Neural cell (in vitro differentiated cells): ENCODE results near the gene CLASP1. TPM values are rescaled to one million over a fixed set of nuclear protein-coding genes. Genes with fewer than 3 reads are reported as not detected.

Source experiments
- H2AFZ ChIP-seq: fragments of 200-600, 300-800 bp; sonication (generic), shearing (Covaris generic); 2 replicates; pipeline ENCODE4 v1.6.0; 2014; ENCODE audit warnings: low read depth, mild to moderate bottlenecking, antibody characterized with exemption, low read length, moderate library complexity
- H3F3A ChIP-seq: fragments of 200-600 bp; shearing (Covaris generic); 2 replicates; pipeline ENCODE4 v1.6.1; 2016; ENCODE audit warnings: mild to moderate bottlenecking, moderate library complexity, mixed read lengths, antibody characterized with exemption, low read length; ENCODE audit not compliant: insufficient read depth, poor library complexity, severe bottlenecking
- H3K27ac ChIP-seq: fragments of 200-600, 300-800 bp; sonication (generic), shearing (Covaris generic); 2 replicates; pipeline ENCODE4 v1.5.1; 2014; ENCODE audit warnings: mild to moderate bottlenecking, low read length, moderate library complexity
- H3K27me3 ChIP-seq: fragments of 300-800, 200-600 bp; sonication (generic), shearing (Covaris generic); 2 replicates; pipeline ENCODE4 v1.6.0; 2014; ENCODE audit warnings: mild to moderate bottlenecking, low read depth, low read length, moderate library complexity; ENCODE audit not compliant: insufficient read depth
- H3K36me3 ChIP-seq: fragments of 300-800, 200-600 bp; sonication (generic), shearing (Covaris generic); 2 replicates; pipeline ENCODE4 v1.5.1; 2014; ENCODE audit warnings: mild to moderate bottlenecking, antibody characterized with exemption, low read length, moderate library complexity; ENCODE audit not compliant: insufficient read depth
- H3K4me2 ChIP-seq: fragments of 300-800, 200-600 bp; sonication (generic), shearing (Covaris generic); 2 replicates; pipeline ENCODE4 v1.6.0; 2014; ENCODE audit warnings: mild to moderate bottlenecking, low read length
- H3K4me3 ChIP-seq: fragments of 300-800, 200-600 bp; sonication (generic), shearing (Covaris generic); 2 replicates; pipeline ENCODE4 v1.5.1; 2014; ENCODE audit warnings: mild to moderate bottlenecking, low read length, moderate library complexity
- H3K79me2 ChIP-seq: fragments of 200-600 bp; shearing (Covaris generic); replicated peaks from 2 replicates; pipeline ENCODE4 v1.6.0; 2014; ENCODE audit warnings: mild to moderate bottlenecking, low read length, moderate library complexity; ENCODE audit not compliant: insufficient read depth
- H3K9ac ChIP-seq: fragments of 300-800, 200-600 bp; sonication (generic), shearing (Covaris generic); 2 replicates; pipeline ENCODE4 v1.6.1; 2016; ENCODE audit warnings: mild to moderate bottlenecking, low read length, mixed read lengths
- H3K9me2 ChIP-seq: fragments of 200-600 bp; shearing (Covaris generic); 2 replicates; pipeline ENCODE4 v1.6.1; 2016; ENCODE audit warnings: mild to moderate bottlenecking, low read length, mixed read lengths; ENCODE audit not compliant: insufficient read depth
- H3K9me3 ChIP-seq: fragments of 200-600, 300-800 bp; sonication (generic), shearing (Covaris generic); 2 replicates; pipeline ENCODE4 v1.6.1; 2016; ENCODE audit warnings: mild to moderate bottlenecking, mixed run types, low read length, moderate library complexity, mixed read lengths
- H4K20me1 ChIP-seq: fragments of 200-600 bp; shearing (Covaris generic); 2 replicates; pipeline ENCODE4 v1.6.1; 2016; ENCODE audit warnings: mild to moderate bottlenecking, mixed run types; ENCODE audit not compliant: insufficient read depth
- CTCF ChIP-seq: fragments of 450-650 bp; IDR thresholded peaks from 2 replicates; pipeline ENCODE4 v1.5.1; 2014; ENCODE audit warnings: antibody characterized with exemption, mild to moderate bottlenecking, moderate library complexity; ENCODE audit not compliant: poor library complexity, severe bottlenecking
- EP300 ChIP-seq: fragments of 450-650 bp; conservative IDR thresholded peaks from 2 replicates; pipeline ENCODE4 v1.6.1; 2014; ENCODE audit warnings: antibody characterized with exemption, mild to moderate bottlenecking, moderate library complexity; ENCODE audit not compliant: poor library complexity, severe bottlenecking
- EZH2 ChIP-seq: fragments of 200-600, 300-800 bp; shearing (Covaris generic), sonication (generic); IDR thresholded peaks from 2 replicates; pipeline ENCODE4 v1.6.1; 2014; ENCODE audit warnings: antibody characterized with exemption, low read length, borderline replicate concordance, mild to moderate bottlenecking; ENCODE audit not compliant: insufficient read depth, poor library complexity, severe bottlenecking
- MXI1 ChIP-seq: fragments of 450-650 bp; conservative IDR thresholded peaks from 2 replicates; pipeline ENCODE4 v1.6.1; 2014; ENCODE audit warnings: antibody characterized with exemption, mild to moderate bottlenecking; ENCODE audit not compliant: poor library complexity, severe bottlenecking
- POLR2AphosphoS5 ChIP-seq: IDR thresholded peaks from 2 replicates; pipeline ENCODE4 v1.6.1; 2012
- RAD21 ChIP-seq: fragments of 450-650 bp; conservative IDR thresholded peaks from 2 replicates; pipeline ENCODE4 v1.6.1; 2014; ENCODE audit warnings: antibody characterized with exemption, mild to moderate bottlenecking, moderate library complexity
- REST ChIP-seq: IDR thresholded peaks from 2 replicates; pipeline ENCODE4 v1.6.1; 2012; ENCODE audit warnings: borderline replicate concordance
- SMC3 ChIP-seq: fragments of 450-650 bp; conservative IDR thresholded peaks from 2 replicates; pipeline ENCODE4 v1.6.1; 2014; ENCODE audit warnings: antibody characterized with exemption, mild to moderate bottlenecking, moderate library complexity; ENCODE audit not compliant: poor library complexity
- TAF1 ChIP-seq: IDR thresholded peaks from 2 replicates; pipeline ENCODE4 v1.6.1; 2012; ENCODE audit warnings: low read depth
- polyA plus RNA-seq: library from polyadenylated mRNA; depleted of rRNA; stranded (reverse); fragments of >200 nt; gene quantifications from 2 replicates; pipeline ENCODE4 v1.2.3, GENCODE V29; 2014

Gene CLASP1
- polyA plus RNA-seq, 1 donor from 2014 or later: 41.3 TPM

GRCh38 chr2:121451398-121451797, 197.9 kb downstream of the CLASP1 start:
- Histone ChIP-seq H2AFZ (no peak overlapping the region), H3F3A (no peaks in the 10 kb centered on the region), H3K36me3 (peaks cover 17% of the 10 kb centered on the region), H3K27ac (no peak overlapping the region), H4K20me1 (no peaks in the 10 kb centered on the region), H3K4me3 (no peak overlapping the region), H3K4me2 (no peak overlapping the region), H3K9me3 (no peaks in the 10 kb centered on the region), H3K79me2 (no peaks in the 10 kb centered on the region), H3K9ac (no peak overlapping the region), H3K9me2 (no peaks in the 10 kb centered on the region), H3K27me3 (no peaks in the 10 kb centered on the region)
- TF ChIP-seq EZH2: no peak
- TF ChIP-seq REST: no peak
- TF ChIP-seq RAD21: no peak
- TF ChIP-seq SMC3: no peak
- TF ChIP-seq POLR2AphosphoS5: no peak
- TF ChIP-seq MXI1: no peak
- TF ChIP-seq EP300: no peak
- no peak for TF ChIP-seq CTCF
- TF ChIP-seq TAF1: no peak

- H3K36me3 ChIP-seq: peaks cover 17% of the 10 kb centered on the region
Measured at GRCh38 chr2:121450301-121450700, 199.0 kb downstream of the CLASP1 start.

More at GRCh38 chr2:121450301-121450700, 199.0 kb downstream of the CLASP1 start:
- TF ChIP-seq REST: no peak
- Histone ChIP-seq H3K4me2 (no peak overlapping the region), H3K9me2 (no peaks in the 10 kb centered on the region), H3K27ac (no peak overlapping the region), H2AFZ (no peak overlapping the region), H3K9ac (no peak overlapping the region), H4K20me1 (no peaks in the 10 kb centered on the region), H3K79me2 (no peaks in the 10 kb centered on the region), H3F3A (no peaks in the 10 kb centered on the region), H3K9me3 (no peaks in the 10 kb centered on the region), H3K27me3 (no peaks in the 10 kb centered on the region), H3K4me3 (no peak overlapping the region)
